NB4 (cell line): ENCODE results near the gene SLIT1.

Source experiments
- DNase-seq: peaks from one replicate; pipeline ENCODE4 v3.0.0; 2010; ENCODE audit warnings: low read depth
- H3K4me3 ChIP-seq: one replicate; pipeline ENCODE4 v1.5.1; 2011; ENCODE audit warnings: mild to moderate bottlenecking, low read depth, low read length, moderate library complexity
- CTCF ChIP-seq: IDR thresholded peaks from one replicate; pipeline ENCODE4 v1.5.1; 2012; ENCODE audit warnings: low read depth, low read length
- MYC ChIP-seq: IDR thresholded peaks from 2 replicates; pipeline ENCODE4 v1.6.1; 2011; ENCODE audit warnings: low read depth, low read length
- POLR2A ChIP-seq: IDR thresholded peaks from 2 replicates; pipeline ENCODE4 v1.6.1; 2011; ENCODE audit warnings: mild to moderate bottlenecking; ENCODE audit not compliant: insufficient read length; ENCODE audit errors: extremely low read depth
- TF ChIP-seq, protein P1 (sequence below): IDR thresholded peaks from 2 replicates; pipeline ENCODE4 v1.6.1; 2011; ENCODE audit warnings: low read depth, low read length

The SLIT1 gene

GRCh38 chr10:97182288-97182990 lies 3.3 kb downstream of the SLIT1 start:
- DNase-seq: no peak
- H3K4me3 ChIP-seq: no peak overlapping the region
- TF ChIP-seq, protein P1, sequence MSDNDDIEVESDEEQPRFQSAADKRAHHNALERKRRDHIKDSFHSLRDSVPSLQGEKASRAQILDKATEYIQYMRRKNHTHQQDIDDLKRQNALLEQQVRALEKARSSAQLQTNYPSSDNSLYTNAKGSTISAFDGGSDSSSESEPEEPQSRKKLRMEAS: no peak
- no peak for TF ChIP-seq POLR2A
- TF ChIP-seq CTCF: no peak

- no peak for DNase-seq
- H3K4me3 ChIP-seq: no peak overlapping the region
- no peak for TF ChIP-seq MYC
- no peak for TF ChIP-seq POLR2A
- TF ChIP-seq CTCF: no peak
Observed at GRCh38 chr10:97180986-97181385, 4.8 kb downstream of the SLIT1 start.

GRCh38 chr10:97180363-97180755 lies 5.4 kb downstream of the SLIT1 start:
- TF ChIP-seq CTCF: no peak
- no peak for TF ChIP-seq MYC
- TF ChIP-seq POLR2A: no peak
- TF ChIP-seq, protein P1: no peak
- DNase-seq: no peak
- no peak overlapping the region for H3K4me3 ChIP-seq

- peak; percentile 1 for TF ChIP-seq CTCF
- no peak for TF ChIP-seq POLR2A
- no peak for TF ChIP-seq MYC
- TF ChIP-seq, protein P1: no peak
Observed at GRCh38 chr10:97179731-97180362, 5.9 kb downstream of the SLIT1 start.

DNA sequence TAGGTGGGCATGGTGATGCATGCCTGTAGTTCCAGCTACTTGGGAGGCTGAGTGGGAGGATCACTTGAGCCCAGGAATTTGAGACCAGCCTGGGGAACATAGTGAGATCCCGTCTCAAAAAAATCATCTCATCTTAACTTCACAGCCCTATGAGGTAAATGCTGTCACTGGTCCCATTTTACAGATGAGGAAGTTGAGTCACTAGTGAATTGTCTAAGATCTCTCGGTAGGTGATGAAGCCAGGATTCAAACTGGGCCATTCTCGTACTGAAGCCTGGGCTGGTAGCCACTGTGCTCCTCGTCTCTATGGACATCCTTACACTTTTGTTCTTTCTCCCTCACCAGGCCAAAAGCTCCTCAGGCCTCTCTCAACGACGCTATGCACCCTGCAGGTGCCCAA lies 6.4 kb downstream of the SLIT1 start:
- H3K4me3 ChIP-seq: no peak overlapping the region
- DNase-seq: no peak
- no peak for TF ChIP-seq CTCF
- TF ChIP-seq MYC: no peak
- TF ChIP-seq POLR2A: no peak
- TF ChIP-seq, protein P1: no peak

More at GRCh38 chr10:97179731-97180362, 5.9 kb downstream of the SLIT1 start:
- no peak overlapping the region for H3K4me3 ChIP-seq
- no peak for DNase-seq
